K562 (cell line): ENCODE measurements around the gene MYOZ1. TPM values are rescaled to one million over a fixed set of nuclear protein-coding genes. Genes with fewer than 3 reads are reported as not detected.
A peak's percentile ranks its signal among the peaks of the same experiment; 100 is the strongest.

Experiments used
- DLX4 ChIP-seq: fragments of 250-450 bp; sonication (Bioruptor Pico); IDR thresholded peaks from 2 replicates; pipeline ENCODE4 v1.6.1; 2021; ENCODE audit warnings: mild to moderate bottlenecking
- E2F3 ChIP-seq: fragments of 250-450 bp; sonication (Bioruptor Pico); IDR thresholded peaks from 2 replicates; pipeline ENCODE4 v1.4.0; 2020; ENCODE audit warnings: mild to moderate bottlenecking
- ETV6 ChIP-seq, 3 experiments: fragments of 150-350 bp in 1 of 3; sonication (generic) in 1 of 3; formaldehyde crosslinking in 1 of 3; IDR thresholded peaks; 2 replicates each; pipeline versions ENCODE4 v1.6.1 to v1.8.0; 2014 to 2022; ENCODE audit warnings: borderline replicate concordance in 2 of 3, low read depth in 2 of 3, antibody characterized with exemption in 1 of 3, low read length in 1 of 3, mild to moderate bottlenecking in 1 of 3, missing genetic modification reagents in 1 of 3
- FOXO4 ChIP-seq: fragments of 450-650 bp; formaldehyde crosslinking; IDR thresholded peaks from 2 replicates; pipeline ENCODE4 v1.4.0; 2020; ENCODE audit warnings: mild to moderate bottlenecking, moderate library complexity
- HES1 ChIP-seq: fragments of 450-650 bp; IDR thresholded peaks from 2 replicates; pipeline ENCODE4 v1.6.1; 2016; ENCODE audit warnings: low read depth, mild to moderate bottlenecking, moderate library complexity
- JUND ChIP-seq, 2 experiments: IDR thresholded peaks; 2 replicates in 1 of 2; 3 replicates in 1 of 2; pipeline ENCODE4 v1.6.1; 2011; ENCODE audit warnings: borderline replicate concordance in 2 of 2, low read depth in 2 of 2, low read length in 2 of 2, improper control_type of control experiment in 1 of 2, missing biosample characterization in 1 of 2, missing genetic modification characterization in 1 of 2, missing genetic modification reagents in 1 of 2
- MAFF ChIP-seq: IDR thresholded peaks from 2 replicates; pipeline ENCODE4 v1.6.1; 2012; ENCODE audit warnings: low read length, improper control_type of control experiment
- NELFE ChIP-seq: IDR thresholded peaks from 2 replicates; pipeline ENCODE4 v1.6.1; 2011; ENCODE audit warnings: mild to moderate bottlenecking; ENCODE audit not compliant: insufficient read depth, insufficient read length
- NFRKB ChIP-seq: fragments of 450-650 bp; IDR thresholded peaks from 2 replicates; pipeline ENCODE4 v1.6.1; 2016; ENCODE audit warnings: low read depth
- TAF7 ChIP-seq: fragments of 450-650 bp; IDR thresholded peaks from 2 replicates; pipeline ENCODE4 v1.6.1; 2016; ENCODE audit warnings: missing genetic modification characterization, missing compliant biosample characterization
- TBL1XR1 ChIP-seq, 2 experiments: IDR thresholded peaks; 2 replicates each; pipeline ENCODE4 v1.6.1; 2012; ENCODE audit warnings: improper control_type of control experiment in 2 of 2, low read length in 2 of 2, mild to moderate bottlenecking in 1 of 2
- THRA ChIP-seq: fragments of 450-650 bp; IDR thresholded peaks from 2 replicates; pipeline ENCODE4 v1.6.1; 2017; ENCODE audit warnings: mild to moderate bottlenecking, moderate library complexity
- ZNF175 ChIP-seq: fragments of 200-800 bp; sonication (Bioruptor generic); IDR thresholded peaks from 2 replicates; pipeline ENCODE4 v1.6.1; 2016; ENCODE audit warnings: low read depth, mild to moderate bottlenecking, missing genetic modification characterization, missing compliant biosample characterization
- ZNF316 ChIP-seq: fragments of 450-650 bp; IDR thresholded peaks from 2 replicates; pipeline ENCODE4 v1.6.1; 2016
- ZNF644 ChIP-seq: fragments of 200-800 bp; sonication (Bioruptor generic); IDR thresholded peaks from 2 replicates; pipeline ENCODE4 v1.6.1; 2016; ENCODE audit warnings: low read depth, missing genetic modification characterization, missing compliant biosample characterization
- polyA plus RNA-seq, 8 experiments: library from polyadenylated mRNA; depleted of rRNA in 4 of 8; stranded (reverse) in 5 of 8; unstranded in 3 of 8; fragments of >200 nt; fragmentation: Nextera tagmentation in 2 of 8; fragmentation: Illumina TruSeq in 1 of 8; extraction: Ambion mirVana in 2 of 8; extraction: Trizol in 1 of 8; gene quantifications; 2 replicates each; pipeline versions ENCODE4 v1.2.1 to v1.2.3, GENCODE V29; 2011 to 2014; ENCODE audit warnings: inconsistent platforms in 1 of 8, missing spikeins in 1 of 8
- total RNA-seq, 7 experiments: library from RNA; depleted of rRNA in 6 of 7; stranded (reverse); fragments of >200 nt in 6 of 7; fragmentation: Illumina TruSeq in 2 of 7; extraction: Trizol in 2 of 7; gene quantifications; 2 replicates each; pipeline versions ENCODE4 v1.2.1 to v1.2.3, GENCODE V29; 2011 to 2021; ENCODE audit warnings: low replicate concordance in 1 of 7
- TF ChIP-seq, protein P1 (sequence below): fragments of 250-450 bp; sonication (Bioruptor Pico); IDR thresholded peaks from 2 replicates; pipeline ENCODE4 v1.5.0; 2020; ENCODE audit warnings: mild to moderate bottlenecking
- TF ChIP-seq, protein P2 (sequence below): fragments of 250-450 bp; sonication (Bioruptor Pico); IDR thresholded peaks from 2 replicates; pipeline ENCODE4 v1.8.0; 2021; ENCODE audit warnings: mild to moderate bottlenecking, moderate library complexity

The MYOZ1 gene
- total and polyA plus RNA-seq, 9 of the 15 experiments (the other 6 are each of a cell fraction or from before 2014, with no cell fraction given): 0.03 to 0.18 (median 0.07) TPM; not detected in 5

GRCh38 chr10:73590881-73591799 lies 50.1 kb downstream of the MYOZ1 start, which contains the start of gene USP54 (continued):
- TF ChIP-seq ZNF175 (CRISPR knock-in tag): no peak
- 0 out of 2 replicates have a peak, but pooled peaks have one; percentile 14 for TF ChIP-seq ZNF644 (tag)
- no peak for TF ChIP-seq TBL1XR1 (IDR thresholded peaks at IDR 0.05; ENCODE audit: low read length in 2 of 2)
- TF ChIP-seq HES1: no peak
- TF ChIP-seq, protein P1, sequence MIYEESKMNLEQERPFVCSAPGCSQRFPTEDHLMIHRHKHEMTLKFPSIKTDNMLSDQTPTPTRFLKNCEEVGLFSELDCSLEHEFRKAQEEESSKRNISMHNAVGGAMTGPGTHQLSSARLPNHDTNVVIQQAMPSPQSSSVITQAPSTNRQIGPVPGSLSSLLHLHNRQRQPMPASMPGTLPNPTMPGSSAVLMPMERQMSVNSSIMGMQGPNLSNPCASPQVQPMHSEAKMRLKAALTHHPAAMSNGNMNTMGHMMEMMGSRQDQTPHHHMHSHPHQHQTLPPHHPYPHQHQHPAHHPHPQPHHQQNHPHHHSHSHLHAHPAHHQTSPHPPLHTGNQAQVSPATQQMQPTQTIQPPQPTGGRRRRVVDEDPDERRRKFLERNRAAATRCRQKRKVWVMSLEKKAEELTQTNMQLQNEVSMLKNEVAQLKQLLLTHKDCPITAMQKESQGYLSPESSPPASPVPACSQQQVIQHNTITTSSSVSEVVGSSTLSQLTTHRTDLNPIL (CRISPR knock-in tag): no peak
- no peak for TF ChIP-seq FOXO4 (CRISPR knock-in tag)
- peak; percentile 43; the same call in 1 of the 2 replicates for TF ChIP-seq JUND (IDR thresholded peaks at IDR 0.05; ENCODE audit: borderline replicate concordance, low read depth, low read length)
- peak; percentile 60; the same call in 1 of the 3 replicates for TF ChIP-seq JUND (tag; IDR thresholded peaks at IDR 0.05; ENCODE audit: borderline replicate concordance, low read depth, low read length)
- no peak for TF ChIP-seq ZNF316
- no peak for TF ChIP-seq TAF7 (tag)
- TF ChIP-seq ETV6 (IDR thresholded peaks at IDR 0.05; ENCODE audit: borderline replicate concordance in 1 of 2, low read depth in 2 of 2, low read length in 1 of 2): no peak
- no peak for TF ChIP-seq ETV6 (CRISPR knock-in tag; IDR thresholded peaks at IDR 0.05; ENCODE audit: borderline replicate concordance)
- TF ChIP-seq MAFF: no peak
- TF ChIP-seq, protein P2, sequence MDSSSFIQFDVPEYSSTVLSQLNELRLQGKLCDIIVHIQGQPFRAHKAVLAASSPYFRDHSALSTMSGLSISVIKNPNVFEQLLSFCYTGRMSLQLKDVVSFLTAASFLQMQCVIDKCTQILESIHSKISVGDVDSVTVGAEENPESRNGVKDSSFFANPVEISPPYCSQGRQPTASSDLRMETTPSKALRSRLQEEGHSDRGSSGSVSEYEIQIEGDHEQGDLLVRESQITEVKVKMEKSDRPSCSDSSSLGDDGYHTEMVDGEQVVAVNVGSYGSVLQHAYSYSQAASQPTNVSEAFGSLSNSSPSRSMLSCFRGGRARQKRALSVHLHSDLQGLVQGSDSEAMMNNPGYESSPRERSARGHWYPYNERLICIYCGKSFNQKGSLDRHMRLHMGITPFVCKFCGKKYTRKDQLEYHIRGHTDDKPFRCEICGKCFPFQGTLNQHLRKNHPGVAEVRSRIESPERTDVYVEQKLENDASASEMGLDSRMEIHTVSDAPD: no peak
- peak; percentile 23; the same call in 1 of the 2 replicates for TF ChIP-seq NFRKB
- no peak for TF ChIP-seq THRA
- TF ChIP-seq E2F3 (CRISPR knock-in tag): no peak
- no peak for TF ChIP-seq NELFE
- TF ChIP-seq DLX4 (CRISPR knock-in tag): no peak
